Esophagus squamous epithelium (tissue), 5 donors: ENCODE results near the gene PKHD1. TPM values are rescaled to one million over a fixed set of nuclear protein-coding genes. Genes with fewer than 3 reads are reported as not detected.

Experiments
- DNase-seq: peaks from one replicate; lab custom pipeline; 2025; lab: John Stamatoyannopoulos, UW
- H3K27ac ChIP-seq, 4 donors: fragments of 200-600 bp; sonication (generic); one replicate each; pipeline ENCODE4 v1.5.1; 2016 to 2019; ENCODE audit warnings: mild to moderate bottlenecking in 1 of 4
- H3K27me3 ChIP-seq, 4 donors: fragments of 200-600 bp; sonication (generic); 1 replicate in 3 of 4; 2 replicates in 1 of 4; pipeline versions ENCODE4 v1.5.1 to v1.6.0; 2017 to 2021; ENCODE audit warnings: antibody characterized with exemption in 1 of 4
- H3K36me3 ChIP-seq, 3 donors: fragments of 200-600 bp; sonication (generic); one replicate each; pipeline ENCODE4 v1.5.1; 2016 to 2019
- H3K4me1 ChIP-seq, 3 donors: fragments of 200-600 bp; sonication (generic); one replicate each; pipeline ENCODE4 v1.5.1; 2017 to 2019
- H3K4me3 ChIP-seq, 4 donors: fragments of 200-600 bp; sonication (generic); 1 replicate in 3 of 4; 2 replicates in 1 of 4; pipeline ENCODE4 v1.5.1; 2016 to 2019; ENCODE audit warnings: mild to moderate bottlenecking in 2 of 4, moderate library complexity in 1 of 4
- H3K9me3 ChIP-seq, 3 donors: fragments of 200-600 bp; sonication (generic); one replicate each; pipeline ENCODE4 v1.5.1; 2016 to 2019
- POLR2A ChIP-seq, 4 donors: fragments of 450-650 bp; IDR thresholded peaks; one replicate each; pipeline ENCODE4 v1.6.1; 2017; ENCODE audit warnings: antibody characterized with exemption in 4 of 4, mild to moderate bottlenecking in 4 of 4, moderate library complexity in 3 of 4
- WGBS, 2 donors: methylation state at CpG; one replicate each; pipeline ENCODE4 v1.1.5; 2018; 5-methylcytosine and 5-hydroxymethylcytosine counted together
- intact Hi-C: fragments of 100-400 bp; cut with DNase I; formaldehyde crosslinking; loops from one replicate; pipeline ENCODE4 v1.15.0; 2022
- total RNA-seq, 4 donors: library from RNA; depleted of rRNA; stranded (reverse); fragments of >200 nt; gene quantifications; one replicate each; pipeline ENCODE4 v1.1.0, GENCODE V29; 2016
- TF ChIP-seq, protein P1 (sequence below), 6 experiments: fragments of 450-650 bp in 4 of 6; fragments of 200-600 bp in 2 of 6; sonication (generic) in 2 of 6; IDR thresholded peaks; one replicate each; pipeline ENCODE4 v1.5.1; 2016 to 2019; ENCODE audit warnings: antibody characterized with exemption in 6 of 6, mild to moderate bottlenecking in 4 of 6, moderate library complexity in 4 of 6
- donor health status: DM: yes; HTN: yes; CAD: no.

Gene PKHD1
- total RNA-seq, 4 donors from 2014 or later: 0.04 TPM; not detected in 3

DNA sequence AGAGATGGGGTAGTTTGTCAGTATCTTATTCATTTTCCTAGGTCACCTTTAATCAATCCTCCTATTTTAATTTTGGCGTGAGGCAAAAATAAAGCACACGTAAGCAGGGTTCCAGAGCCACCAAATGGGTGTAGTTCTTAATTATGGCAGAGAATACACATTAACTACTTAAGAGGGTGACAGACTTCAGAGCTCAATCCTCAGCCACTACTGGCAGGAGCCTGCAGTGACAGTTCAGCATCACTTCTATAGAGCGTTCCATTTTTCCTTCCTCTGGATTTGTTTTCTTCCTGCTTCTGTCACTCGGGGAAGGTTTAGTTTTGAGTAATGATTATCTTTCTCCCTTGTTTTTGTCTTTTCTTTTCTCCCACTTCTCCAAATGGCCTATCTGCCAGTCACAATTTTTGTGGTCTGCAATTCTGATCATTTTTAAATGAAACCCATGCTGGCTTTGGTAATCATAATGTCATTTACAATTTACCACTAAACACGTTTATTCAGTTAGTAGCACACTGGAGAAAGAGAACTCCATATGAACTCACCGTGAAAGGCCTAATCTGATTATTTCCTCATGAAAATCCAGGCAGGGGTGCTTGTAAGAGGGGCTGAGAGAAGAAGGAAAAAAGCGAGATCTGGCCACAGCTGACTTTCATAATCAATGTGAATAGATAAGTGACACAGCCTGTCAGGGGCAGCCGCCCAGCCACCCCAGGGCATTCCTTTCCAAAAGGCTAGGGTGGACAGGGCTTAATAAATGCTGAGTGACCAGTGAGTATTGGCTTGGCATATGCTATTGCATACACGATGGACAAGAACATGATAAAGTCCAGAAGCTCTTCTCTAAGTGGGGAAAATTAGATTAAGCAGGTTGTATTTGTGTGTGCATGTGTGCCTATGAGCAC is 412.1 kb downstream of the PKHD1 start:
- 69 to 74% methylated on average over 9 of the region's 9 CpGs for WGBS, 2 donors
- Histone ChIP-seq H3K36me3 (no peaks in the 10 kb centered on the region), H3K9me3 (no peaks in the 10 kb centered on the region), H3K27ac (no peak overlapping the region), H3K4me1 (peaks cover 0 to 11% (median 0%) of the 10 kb centered on the region in 3 donors), H3K27me3 (no peaks in the 10 kb centered on the region), H3K4me3 (no peak overlapping the region)
- no peak for TF ChIP-seq POLR2A (IDR thresholded peaks at IDR 0.05)
- TF ChIP-seq, protein P1, sequence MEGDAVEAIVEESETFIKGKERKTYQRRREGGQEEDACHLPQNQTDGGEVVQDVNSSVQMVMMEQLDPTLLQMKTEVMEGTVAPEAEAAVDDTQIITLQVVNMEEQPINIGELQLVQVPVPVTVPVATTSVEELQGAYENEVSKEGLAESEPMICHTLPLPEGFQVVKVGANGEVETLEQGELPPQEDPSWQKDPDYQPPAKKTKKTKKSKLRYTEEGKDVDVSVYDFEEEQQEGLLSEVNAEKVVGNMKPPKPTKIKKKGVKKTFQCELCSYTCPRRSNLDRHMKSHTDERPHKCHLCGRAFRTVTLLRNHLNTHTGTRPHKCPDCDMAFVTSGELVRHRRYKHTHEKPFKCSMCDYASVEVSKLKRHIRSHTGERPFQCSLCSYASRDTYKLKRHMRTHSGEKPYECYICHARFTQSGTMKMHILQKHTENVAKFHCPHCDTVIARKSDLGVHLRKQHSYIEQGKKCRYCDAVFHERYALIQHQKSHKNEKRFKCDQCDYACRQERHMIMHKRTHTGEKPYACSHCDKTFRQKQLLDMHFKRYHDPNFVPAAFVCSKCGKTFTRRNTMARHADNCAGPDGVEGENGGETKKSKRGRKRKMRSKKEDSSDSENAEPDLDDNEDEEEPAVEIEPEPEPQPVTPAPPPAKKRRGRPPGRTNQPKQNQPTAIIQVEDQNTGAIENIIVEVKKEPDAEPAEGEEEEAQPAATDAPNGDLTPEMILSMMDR (IDR thresholded peaks at IDR 0.05): no peak
- intact Hi-C loops: no loop called here
- DNase-seq: no peak

DNA sequence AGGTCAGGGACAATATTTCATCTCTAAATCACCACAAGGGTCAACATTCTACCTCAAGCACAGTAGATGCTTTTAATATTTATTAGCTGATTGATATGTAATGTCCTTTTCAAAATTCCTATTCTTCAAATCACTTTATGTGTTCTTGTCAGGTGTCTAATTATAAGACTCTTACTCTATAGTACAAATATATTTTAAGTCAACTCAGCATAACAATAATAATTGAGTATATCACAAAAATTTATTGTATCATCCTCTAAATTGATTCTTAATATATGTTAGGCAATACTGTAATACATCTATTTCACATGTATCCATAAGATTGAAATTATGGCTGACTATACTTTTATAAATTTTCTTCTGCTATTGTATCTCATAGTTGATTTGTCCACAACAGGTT is 423.9 kb downstream of the PKHD1 start:
- Histone ChIP-seq H3K27ac (no peak overlapping the region), H3K27me3 (no peaks in the 10 kb centered on the region), H3K9me3 (no peaks in the 10 kb centered on the region), H3K36me3 (no peaks in the 10 kb centered on the region), H3K4me1 (no peaks in the 10 kb centered on the region), H3K4me3 (no peak overlapping the region)
- intact Hi-C loops: no loop called here
- no peak for DNase-seq
- no peak for TF ChIP-seq POLR2A (IDR thresholded peaks at IDR 0.05)
- TF ChIP-seq, protein P1 (IDR thresholded peaks at IDR 0.05): no peak

DNA sequence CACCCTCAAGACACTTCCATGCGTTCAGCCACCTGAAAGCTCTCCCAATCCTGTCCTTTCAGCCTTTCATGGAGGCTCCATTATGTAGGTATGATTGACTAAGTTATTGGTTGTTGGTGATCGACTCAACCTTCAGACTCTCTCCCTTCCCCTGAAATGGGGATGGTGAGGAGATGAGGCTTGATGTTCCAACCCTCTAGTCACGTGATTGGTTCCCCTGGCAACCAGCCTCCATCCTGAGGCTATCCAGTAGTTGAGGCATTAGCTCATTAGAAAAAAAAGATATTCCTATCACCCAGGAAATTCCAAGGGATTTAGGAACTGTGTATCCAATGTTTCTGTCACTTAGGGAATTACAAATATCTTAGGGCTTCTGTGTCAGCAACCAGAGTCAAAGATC is 426.6 kb downstream of the PKHD1 start:
- no peak for DNase-seq
- Histone ChIP-seq H3K4me3 (no peak overlapping the region), H3K27me3 (no peaks in the 10 kb centered on the region), H3K36me3 (no peaks in the 10 kb centered on the region), H3K9me3 (no peaks in the 10 kb centered on the region), H3K4me1 (no peaks in the 10 kb centered on the region), H3K27ac (no peak overlapping the region)
- intact Hi-C loops: no loop called here
- 65 to 67% methylated on average over 3 of the region's 3 CpGs for WGBS, 2 donors
- TF ChIP-seq, protein P1 (IDR thresholded peaks at IDR 0.05): no peak
- no peak for TF ChIP-seq POLR2A (IDR thresholded peaks at IDR 0.05)

DNA sequence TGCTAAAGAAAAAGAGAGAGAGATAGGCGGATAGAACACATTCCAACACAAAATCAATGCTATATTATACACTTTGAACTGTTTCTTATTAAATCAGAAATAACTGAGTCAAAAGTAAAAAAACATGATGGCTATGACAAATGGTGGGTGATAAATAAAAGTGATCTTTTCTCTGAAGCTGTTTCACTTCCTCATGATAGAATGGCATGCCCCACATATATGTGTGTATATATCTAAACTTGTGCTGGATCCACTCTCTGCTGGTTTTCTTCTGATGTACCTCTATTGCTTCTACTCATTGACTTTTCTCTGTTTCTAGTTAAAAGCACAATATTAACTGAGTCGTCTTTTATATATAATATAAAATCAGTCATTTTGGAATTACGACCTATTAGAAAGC is 429.9 kb downstream of the PKHD1 start:
- no peak overlapping the region for H3K4me3 ChIP-seq
- DNase-seq: no peak
- no peak overlapping the region for H3K27ac ChIP-seq
- intact Hi-C loops: no loop called here
- WGBS, 2 donors: 80 to 85% methylated on average over 3 of the region's 3 CpGs
- TF ChIP-seq, protein P1 (IDR thresholded peaks at IDR 0.05): no peak
- H3K27me3 ChIP-seq: no peaks in the 10 kb centered on the region
- no peaks in the 10 kb centered on the region for H3K4me1 ChIP-seq
- no peaks in the 10 kb centered on the region for H3K36me3 ChIP-seq
- no peaks in the 10 kb centered on the region for H3K9me3 ChIP-seq

DNA sequence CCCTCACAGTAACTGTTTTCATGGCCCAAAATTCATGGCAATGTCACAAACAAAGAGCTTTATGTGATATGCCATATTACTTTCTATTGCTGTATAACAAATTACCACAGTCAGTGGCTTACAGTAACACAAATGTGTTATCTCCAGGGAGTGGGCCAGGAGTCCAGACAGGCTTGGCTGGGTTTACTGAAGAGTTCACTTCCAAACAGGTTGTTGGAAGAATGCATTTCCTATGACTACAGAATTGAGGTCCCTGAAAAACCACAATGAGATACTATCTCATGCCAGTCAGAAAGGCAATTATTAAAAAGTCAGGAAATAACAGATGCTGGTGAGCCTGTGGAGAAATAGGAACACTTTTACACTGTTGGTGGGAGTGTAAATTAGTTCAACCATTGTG is 431.9 kb downstream of the PKHD1 start:
- DNase-seq: no peak
- Histone ChIP-seq H3K9me3 (no peaks in the 10 kb centered on the region), H3K36me3 (no peaks in the 10 kb centered on the region), H3K27me3 (no peaks in the 10 kb centered on the region), H3K4me1 (no peaks in the 10 kb centered on the region), H3K27ac (no peak overlapping the region), H3K4me3 (no peak overlapping the region)
- TF ChIP-seq, protein P1 (IDR thresholded peaks at IDR 0.05): no peak
- no peak for TF ChIP-seq POLR2A (IDR thresholded peaks at IDR 0.05)
- intact Hi-C loops: no loop called here
